Measurements from ENCODE around the gene LY6G5B.

The LY6G5B gene

DNA sequence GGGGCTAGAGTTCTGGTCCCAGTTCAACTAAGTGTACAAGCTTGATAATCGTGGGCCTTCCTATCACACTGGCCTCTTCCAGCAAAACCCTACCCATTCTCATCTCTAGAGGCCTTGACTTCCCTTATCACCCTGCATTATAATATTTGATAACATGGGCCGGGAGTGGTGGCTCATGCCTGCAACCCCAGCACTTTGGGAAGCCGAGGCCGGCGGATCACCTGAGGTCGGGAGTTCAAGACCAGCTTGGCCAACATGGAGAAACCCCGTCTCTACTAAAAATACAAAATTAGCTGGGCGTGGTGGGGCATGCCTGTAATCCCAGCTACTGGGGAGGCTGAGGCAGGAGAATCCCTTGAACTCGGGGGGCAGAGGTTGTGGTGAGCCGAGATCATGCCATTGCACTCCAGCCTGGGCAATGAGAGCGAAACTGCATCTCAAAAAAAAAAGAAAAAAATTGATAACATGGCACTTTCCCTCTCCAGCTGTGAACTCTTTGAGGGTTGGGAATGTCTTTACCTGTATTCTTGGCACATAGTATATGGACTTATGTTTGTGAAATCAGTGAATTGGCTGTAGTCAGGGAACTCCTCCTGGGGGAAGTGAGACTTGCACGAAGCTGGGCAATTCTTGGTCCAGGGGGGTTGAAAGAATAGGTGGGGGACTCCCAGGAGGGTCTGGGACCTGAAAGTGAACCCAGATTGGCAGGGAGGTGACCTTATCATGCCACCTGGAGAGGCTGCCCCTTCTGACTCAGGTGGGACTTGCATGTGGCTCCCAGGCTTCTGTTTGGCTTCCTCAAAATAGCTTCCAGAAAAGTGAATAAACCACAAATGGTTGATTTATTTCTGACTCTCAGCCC is 8.3 kb upstream of the LY6G5B start:
- intact Hi-C loops (cut with DNase I): loop anchor here (5.0 kb wide), 1 partner anchor 119 kb away; the partner anchor contains the start of gene DDX39B
- peak in 2 of 10 donors; percentile 21 to 49 for DNase-seq

DNA sequence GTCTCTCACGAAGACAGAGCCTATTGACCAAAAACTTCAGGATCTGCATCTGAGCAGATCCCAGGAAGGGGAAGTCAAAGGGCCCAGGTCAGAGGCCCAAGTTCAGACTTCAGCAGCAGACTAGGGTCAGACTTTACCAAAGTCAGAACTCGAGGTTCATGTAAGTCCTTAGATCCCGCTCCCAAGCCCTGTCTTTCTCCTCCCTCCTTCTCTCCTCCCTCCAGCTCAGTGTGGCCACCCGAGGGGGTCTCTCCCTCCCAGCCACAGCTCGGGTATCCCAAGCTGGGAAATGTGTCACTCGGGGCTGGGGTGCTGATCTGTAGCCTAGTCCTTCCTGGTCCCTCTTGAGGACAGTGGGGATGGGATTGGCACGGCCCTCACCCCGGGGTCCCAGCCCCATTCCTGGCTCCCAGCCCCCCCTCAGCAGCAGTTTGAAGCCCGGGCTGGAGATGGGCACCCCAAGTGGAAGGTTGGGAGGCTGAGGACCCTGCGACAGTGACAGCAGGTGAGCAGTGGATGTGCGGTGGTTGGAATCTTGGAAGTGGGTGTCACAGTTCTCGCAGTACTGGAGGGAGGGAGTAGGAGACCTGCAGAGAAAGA is 7.6 kb upstream of the LY6G5B start:
- no peak for DNase-seq
- intact Hi-C loops (cut with DNase I): loop anchor here (5.0 kb wide), 1 partner anchor 120 kb away; the partner anchor contains the start of gene DDX39B

DNA sequence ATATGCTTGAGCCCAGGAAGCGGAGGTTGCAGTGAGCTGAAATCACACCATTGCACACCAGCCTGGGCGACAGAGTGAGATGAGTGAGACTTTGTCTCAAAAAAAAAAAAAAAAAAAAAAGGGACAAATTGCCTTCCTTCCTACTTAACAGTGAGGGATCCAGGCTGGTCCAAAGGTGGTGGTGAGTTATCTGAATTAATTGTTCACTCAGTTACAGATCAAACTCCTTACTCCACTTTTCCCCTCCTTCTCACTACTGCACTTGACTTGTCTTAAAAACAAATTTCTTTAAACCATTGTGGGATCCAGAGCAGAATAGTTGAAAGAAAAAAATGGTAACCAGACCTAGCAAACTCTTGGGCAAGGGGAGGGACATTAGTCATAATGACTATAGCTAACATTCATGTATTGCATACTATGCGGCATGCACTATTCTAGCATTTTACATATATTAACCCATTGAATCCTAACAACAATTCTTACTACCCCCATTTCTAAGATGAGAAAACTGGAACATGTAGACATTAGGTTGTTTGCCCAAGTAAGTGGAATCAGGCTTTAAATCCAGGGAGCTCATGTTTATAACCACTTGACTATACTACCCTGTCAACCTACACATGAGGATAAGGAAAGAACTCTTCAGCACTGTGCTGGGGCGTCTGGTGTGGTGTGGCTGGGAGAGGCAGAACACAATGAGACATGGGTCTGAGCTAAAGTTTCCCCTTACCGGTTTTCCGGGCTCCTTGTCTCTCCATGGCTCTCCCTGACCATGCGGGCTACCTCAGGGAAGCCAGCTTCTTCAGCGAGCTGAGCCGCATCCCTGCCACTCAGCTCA is 6.4 kb upstream of the LY6G5B start:
- no peak for DNase-seq
- intact Hi-C loops (cut with DNase I): loop anchor here (5.0 kb wide), 1 partner anchor 121 kb away; the partner anchor contains the start of gene DDX39B

DNA sequence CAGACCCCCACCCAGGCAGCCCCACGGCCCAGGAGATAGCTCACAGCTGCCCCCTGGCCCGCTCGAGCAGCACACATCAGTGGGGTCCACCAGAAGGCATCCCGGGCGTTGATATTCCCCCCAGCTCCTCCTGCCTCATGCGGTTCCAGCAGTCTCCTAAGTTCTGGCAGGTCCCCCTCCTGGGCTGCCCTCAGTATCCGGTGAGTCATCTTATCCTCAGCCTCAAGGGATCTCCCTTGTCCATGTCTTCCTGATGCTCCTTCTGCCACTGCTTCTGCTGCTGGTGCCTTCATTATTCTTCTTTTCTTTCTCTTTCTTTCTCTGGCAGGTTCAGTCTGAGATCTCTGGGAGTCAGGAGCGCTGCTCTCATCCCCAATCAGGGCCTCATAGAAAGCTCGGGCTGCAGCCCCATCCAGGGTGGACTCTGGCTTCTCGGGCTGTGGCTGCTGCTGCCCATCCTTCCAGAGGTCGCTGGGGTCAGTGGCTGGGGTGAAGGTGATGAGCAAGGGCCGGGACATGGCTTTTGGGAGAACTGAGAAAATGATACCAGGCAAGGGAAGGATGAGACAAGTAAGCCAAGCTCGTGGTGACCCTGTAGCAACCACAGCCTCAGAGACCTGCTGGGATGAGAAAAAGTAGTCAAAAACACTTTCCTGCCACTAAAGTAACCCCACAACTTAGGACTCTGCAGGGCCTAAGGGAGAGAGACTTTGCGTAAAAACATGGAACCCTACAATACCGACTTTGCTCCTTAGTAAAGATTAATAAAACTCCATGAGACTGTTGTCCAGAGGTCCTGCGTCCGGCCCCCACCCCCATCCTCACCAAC is 5.6 kb upstream of the LY6G5B start:
- intact Hi-C loops (cut with DNase I): loop anchor here (5.0 kb wide), 1 partner anchor 122 kb away; the partner anchor contains the start of gene DDX39B
- DNase-seq: peak in 1 of 10 donors; percentile 64

DNA sequence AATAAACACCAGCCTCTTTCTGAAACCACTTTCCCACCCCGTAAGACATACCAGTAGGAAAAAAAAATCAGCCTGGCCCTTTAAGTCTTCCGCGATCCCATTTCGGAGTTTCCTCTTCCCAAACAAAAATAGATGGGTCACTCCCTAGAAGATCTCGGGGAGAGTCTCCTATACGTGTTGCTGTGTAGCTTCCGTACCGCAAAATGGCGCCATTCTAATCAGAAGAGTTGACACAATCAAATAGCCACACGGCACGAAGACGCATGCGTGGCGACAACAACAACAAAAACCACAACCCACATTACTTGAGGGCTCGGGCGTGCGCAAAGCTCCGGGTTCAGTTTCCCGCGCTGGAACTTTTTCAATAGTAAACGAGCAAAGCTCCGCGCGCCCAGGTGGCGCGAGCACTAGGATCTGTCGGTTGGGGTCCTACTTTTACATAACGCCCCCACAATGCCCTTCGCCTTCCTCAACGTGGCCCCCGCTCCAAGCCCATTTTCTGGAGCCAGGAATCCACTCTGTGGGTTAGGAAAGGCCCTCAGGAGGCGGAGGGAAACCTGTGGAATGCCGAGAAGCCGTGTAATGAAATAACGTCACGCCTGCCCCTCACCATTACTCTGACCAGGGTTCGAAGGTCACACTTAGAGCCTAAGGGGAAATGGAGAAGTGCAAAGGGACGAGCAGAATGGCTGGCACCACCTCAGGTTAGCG is 4.8 kb upstream of the LY6G5B start, which contains the start of gene GPANK1:
Gene GPANK1, minus strand, starts transcription at position 208 of the 711 bp plus-strand sequence. CDS start 519 bp downstream, outside the sequence.
- peak; percentile 82 to 98 (median 90) for DNase-seq
- intact Hi-C loops (cut with DNase I): loop anchor here (5.0 kb wide), 1 partner anchor 123 kb away; the partner anchor contains the start of gene DDX39B

DNA sequence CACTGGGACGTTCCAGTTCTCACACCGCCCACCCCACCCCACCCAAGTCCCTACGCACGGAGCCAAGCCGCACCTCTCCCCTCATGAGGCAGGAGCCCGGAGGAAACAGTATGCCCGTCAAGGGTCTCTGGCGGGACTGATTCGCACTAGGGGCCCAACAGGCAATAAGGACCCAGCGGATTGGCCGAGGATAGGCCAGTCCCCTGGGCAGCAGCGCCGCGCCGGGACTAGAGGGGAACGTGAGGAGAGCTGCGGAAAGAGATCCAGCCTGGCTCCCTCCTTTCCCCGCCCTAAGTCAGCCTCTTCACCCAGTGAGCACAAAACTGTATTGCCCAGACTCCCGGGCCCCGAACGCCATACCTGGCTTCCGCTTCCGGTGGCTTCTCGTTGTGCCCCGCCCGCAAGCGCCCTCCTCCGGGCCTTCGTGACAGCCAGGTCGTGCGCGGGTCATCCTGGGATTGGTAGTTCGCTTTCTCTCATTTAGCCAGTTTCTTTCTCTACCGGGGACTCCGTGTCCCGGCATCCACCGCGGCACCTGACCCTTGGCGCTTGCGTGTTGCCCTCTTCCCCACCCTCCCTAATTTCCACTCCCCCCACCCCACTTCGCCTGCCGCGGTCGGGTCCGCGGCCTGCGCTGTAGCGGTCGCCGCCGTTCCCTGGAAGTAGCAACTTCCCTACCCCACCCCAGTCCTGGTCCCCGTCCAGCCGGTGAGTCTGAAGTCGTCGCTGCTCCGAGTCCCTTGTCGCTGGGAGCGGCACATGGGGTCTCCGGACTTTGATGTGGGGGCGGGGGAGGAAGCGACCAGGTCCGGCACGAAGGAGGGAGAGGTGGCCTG is 4.1 kb upstream of the LY6G5B start, which contains the start of gene CSNK2B:
Gene CSNK2B, plus strand, starts transcription at position 580 of the 836 bp plus-strand sequence. CDS start 752 bp downstream, outside the sequence.
- intact Hi-C loops (cut with DNase I): no loop called here
- peak; percentile 99 to 100 (median 100) for DNase-seq

DNA sequence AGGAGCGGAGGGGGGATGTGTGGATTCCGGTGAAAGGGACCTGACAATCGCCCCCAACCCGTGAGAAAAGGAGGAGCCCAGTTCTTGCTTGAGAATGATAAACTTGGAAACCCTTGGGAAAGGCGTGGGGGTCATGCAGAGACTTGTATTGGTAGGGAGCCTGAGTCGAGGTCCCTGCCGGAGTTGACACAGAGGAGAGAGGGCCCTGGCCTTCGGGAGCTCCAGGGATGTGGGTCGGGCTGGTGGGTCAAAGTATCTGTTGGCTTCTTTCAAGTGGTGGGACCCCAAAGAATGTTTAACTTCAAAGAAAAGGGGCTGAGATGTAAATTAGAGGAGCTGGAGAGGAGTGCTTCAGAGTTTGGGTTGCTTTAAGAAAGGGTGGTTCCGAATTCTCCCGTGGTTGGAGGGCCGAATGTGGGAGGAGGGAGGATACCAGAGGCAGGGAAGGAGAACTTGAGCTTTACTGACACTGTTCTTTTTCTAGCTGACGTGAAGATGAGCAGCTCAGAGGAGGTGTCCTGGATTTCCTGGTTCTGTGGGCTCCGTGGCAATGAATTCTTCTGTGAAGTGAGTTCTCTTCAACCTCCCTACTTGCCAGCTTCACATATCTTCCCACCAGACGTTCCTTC is 3.3 kb upstream of the LY6G5B start:
- intact Hi-C loops (cut with DNase I): no loop called here
- no peak for DNase-seq

DNA sequence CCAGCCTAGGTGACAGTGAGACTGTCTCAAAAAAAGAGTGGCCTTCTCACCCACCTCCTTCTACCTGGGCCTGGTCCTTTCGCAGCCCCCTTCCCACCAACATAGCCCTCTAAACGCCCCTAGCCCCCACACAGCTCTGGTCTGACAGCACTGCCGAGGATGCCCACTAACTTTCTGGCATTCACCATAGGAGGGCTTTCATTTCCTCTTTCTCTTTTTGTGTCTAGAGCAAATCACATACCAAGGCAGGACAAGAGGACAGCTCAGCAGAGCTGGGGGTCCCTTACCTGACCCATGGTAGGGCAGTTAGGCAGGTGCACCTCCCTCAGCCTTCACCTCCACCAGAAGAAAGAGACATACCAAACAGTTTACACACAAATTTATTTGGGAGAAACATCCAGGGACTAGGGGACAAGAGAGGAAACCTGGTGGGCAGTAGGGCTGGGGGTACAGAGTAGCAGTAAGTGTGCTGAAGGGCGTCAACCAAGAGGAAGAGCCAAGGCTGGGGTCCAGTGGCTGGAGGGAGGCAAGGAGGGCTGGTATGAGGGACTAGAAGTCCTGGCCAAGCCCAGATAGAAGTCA is 6.6 kb downstream of the LY6G5B start:
- intact Hi-C loops (cut with DNase I): no loop called here

DNA sequence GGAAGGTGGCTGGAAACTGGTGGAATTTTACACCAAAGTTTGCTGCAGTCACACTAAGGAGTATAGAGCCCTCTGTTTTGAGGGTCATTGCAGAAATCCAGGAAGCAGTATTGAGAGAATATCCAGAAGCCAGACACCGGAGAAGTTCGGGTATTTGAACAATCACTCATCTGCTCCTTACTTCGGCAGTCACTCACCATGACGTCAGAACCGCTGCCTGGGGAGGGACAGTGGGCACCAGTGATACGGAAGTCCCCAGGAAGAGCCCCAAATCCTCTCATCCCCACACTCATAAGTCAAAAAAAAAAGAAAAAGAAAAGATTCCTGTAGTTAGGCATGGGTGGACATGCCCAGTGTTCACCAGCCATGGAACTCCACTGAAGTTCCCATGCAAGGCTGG is 7.1 kb downstream of the LY6G5B start:
- intact Hi-C loops (cut with DNase I): no loop called here

More for the DNA sequence above, 6.6 kb downstream of the LY6G5B start:
- DNase-seq: peak in 1 of 10 donors; percentile 21

DNA sequence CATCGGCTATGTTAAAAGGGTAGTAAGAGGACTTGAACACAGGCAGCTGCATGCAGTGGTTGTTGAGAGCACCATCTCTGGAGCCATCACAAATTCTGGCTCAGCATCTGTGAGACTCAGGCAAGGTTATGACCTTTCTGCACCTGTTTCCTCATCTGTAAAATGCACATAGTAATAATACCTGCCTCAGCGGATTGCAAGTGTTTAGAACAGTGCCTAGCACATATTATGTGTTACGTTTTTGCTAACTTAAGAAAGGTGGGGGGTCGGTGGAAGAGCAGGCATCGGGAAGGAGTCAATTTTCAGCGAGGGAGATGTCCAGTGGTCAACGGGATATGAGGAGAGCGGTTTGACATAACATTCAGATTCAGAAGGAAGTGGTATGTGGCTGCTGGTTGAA is 8.2 kb downstream of the LY6G5B start:
- intact Hi-C loops (cut with DNase I): no loop called here
- DNase-seq: no peak

More for the DNA sequence above, 7.1 kb downstream of the LY6G5B start:
- DNase-seq: peak in 1 of 10 donors; percentile 1

DNA sequence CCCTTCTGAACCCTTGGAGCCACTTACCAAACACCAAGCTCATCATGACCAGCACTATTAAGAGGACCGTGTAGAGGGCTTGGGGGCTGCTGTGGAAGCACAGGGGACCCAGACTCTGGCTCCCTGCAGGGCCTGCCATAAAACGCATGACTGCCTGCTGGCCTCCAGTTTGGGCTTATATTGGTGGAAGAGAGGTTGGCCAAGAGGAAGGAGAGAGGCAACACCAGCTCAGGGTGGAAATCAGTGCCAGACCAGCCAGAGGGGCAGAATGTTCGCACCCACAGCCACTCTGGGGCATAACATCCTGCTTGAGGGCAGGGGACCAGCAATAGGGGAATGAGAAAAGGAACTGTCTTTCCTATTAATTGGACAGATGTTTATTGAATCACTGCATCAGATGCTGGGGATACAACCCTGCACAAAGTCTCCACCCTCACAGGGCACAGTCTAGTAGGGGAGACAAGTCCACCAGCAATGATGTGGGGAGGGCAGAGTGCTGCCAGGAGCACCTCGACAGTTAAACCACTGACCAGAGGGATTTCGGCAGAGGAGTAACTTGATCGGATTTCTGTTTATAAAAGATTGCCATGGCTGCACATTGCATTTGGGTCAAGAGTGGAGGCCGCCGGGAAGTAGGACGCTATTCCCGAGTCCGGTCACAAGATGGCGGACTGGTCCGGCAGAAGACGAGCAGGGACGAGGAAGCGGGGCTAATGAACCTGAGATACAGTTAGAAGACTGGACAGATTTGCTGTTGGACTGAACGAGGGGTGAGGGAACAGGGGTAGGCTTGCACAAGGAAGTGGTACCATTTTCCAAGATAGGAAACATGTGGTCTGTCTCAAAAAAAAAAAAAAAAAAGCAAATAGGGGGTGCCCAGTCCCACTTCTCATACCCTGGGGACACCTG is 10.7 kb downstream of the LY6G5B start, which contains the start of gene LY6G5C:
Gene LY6G5C, minus strand, starts transcription at position 842 of the 909 bp plus-strand sequence. Its CDS starts 694 bp downstream, at position 148.
- intact Hi-C loops (cut with DNase I): loop anchor here (2.0 to 5.0 kb wide), 2 partner anchors 154 to 272 kb away; no protein-coding TSS in a partner anchor

DNA sequence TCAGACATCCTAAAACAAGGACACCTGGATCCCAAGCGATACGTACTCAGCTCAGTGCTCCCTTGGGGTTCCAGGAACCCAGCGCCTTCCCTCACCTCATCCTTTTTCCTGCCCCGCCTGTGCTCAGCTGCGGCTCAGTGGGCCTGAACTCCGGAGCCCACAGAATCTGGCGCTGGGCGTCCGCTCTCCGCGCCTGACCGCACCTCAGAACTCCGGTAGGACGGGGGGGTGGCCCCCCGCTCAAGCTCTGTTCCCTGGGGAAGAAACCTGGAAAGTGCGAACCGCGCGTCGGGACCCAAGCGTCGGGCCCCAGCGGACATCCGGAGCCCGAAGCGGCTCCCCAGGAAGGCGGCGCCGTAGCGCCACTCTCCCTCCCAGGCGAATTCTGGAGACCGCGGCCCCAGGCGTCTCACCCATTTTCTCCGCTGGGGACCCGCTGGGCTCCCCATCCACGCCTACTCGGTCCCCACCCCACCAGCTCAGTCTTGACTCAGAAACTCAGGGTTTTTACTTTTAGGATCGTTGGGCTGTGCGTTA is 11.4 kb downstream of the LY6G5B start:
- intact Hi-C loops (cut with DNase I): loop anchor here (2.0 to 5.0 kb wide), 2 partner anchors 154 to 271 kb away; no protein-coding TSS in a partner anchor
- DNase-seq: peak in 8 of 10 donors; percentile 22 to 92 (median 52)

More for the DNA sequence above, 10.7 kb downstream of the LY6G5B start, which contains the start of gene LY6G5C:
- peak; percentile 65 to 97 (median 81) for DNase-seq

DNA sequence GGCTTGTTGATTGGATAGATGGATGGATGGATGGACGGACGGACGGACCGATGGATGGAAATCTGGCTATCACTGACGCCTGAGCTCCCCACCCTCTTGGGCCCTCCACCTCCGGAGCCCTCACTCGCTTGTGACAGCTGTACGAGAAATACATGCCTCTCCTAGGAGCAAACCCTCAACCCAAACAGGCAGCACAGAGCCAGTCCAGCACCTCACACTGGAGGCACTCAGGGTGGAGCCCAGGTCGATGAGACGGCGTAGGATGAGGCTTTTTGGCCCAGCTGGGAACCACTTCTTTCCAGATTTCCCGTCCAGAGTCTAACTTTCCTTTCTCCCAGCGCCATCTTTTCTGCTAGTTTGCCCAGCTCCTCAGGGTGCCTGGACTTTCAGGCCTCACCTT is 13.8 kb downstream of the LY6G5B start:
- no peak for DNase-seq
- intact Hi-C loops (cut with DNase I): loop anchor here (5.0 kb wide), 1 partner anchor 269 kb away; no protein-coding TSS in a partner anchor

DNA sequence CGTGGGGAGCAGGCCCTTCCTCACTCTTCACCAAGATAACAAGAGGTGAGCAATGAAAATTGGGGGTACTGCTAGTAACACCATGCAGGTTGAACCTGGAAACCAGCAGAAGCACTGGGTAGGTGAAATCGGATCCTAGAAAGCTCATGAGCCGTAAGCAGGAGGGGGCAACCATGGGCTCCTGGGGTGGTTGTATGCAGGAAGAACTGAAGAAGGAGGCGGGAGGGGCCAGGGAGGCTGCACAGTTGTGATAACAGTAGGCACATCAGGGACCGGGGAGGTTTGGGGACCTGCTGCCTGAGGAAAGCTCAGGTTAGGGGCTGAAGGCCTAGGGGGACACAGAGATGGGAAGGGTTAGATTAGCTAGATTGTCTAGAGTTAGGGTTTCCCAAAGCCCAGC is 16.7 kb downstream of the LY6G5B start:
- intact Hi-C loops (cut with DNase I): no loop called here
- peak in 1 of 10 donors; percentile 35 for DNase-seq

DNA sequence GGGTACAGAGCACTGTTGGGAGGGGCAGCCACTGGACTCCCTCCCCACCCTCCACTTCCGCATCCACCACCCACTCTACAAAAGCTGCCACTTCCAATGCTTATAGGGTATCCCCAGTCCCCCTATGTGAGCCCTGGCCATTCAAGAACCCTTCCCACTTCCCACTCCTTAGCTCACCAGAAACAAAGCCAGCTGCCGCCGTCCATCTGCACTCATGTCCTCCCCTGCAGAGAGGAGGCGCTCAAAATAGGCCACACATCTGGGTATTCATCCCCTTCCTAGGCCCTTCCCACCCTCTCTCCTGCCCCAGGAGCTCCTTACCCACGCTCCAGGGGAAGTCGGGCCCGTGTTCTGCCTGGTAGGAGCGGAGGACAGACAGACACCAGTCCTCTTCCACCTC is 17.5 kb downstream of the LY6G5B start:
- intact Hi-C loops (cut with DNase I): no loop called here

More for the DNA sequence above, 17.5 kb downstream of the LY6G5B start:
- DNase-seq: peak in 1 of 10 donors; percentile 57
